NCI-H526 treated with DMSO at 0.1 percent for 48 hours (cell line): ENCODE measurements around the gene TDP1.

Source experiments
- DNase-seq: peaks from one replicate; lab custom pipeline; 2025; lab: John Stamatoyannopoulos, UW

TDP1 gene

DNA sequence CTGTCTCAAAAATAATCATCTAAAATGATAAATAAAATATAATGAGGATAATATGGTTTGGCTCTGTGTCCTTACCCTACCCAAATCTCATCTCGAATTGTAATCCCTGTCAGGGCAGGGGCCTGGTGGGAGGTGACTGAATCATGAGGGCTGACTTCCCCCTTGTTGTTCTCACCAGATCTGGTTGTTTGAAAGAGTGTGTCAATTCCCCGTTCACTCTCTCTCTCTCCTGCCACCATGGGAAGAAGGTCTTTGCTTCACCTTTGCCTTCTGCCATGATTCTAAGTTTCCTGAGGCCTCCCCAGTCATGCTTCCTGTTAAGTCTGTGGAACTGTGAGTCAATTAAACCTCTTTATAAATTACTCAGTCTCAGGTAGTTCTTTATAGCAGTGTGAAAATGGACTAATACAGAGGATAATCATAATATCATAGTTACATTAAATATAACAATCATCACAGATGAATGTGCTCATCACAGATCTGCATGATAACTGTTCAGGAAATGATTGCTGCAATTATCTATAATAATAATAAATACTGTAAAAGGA is 13.8 kb upstream of the TDP1 start:
- no peak for DNase-seq

DNA sequence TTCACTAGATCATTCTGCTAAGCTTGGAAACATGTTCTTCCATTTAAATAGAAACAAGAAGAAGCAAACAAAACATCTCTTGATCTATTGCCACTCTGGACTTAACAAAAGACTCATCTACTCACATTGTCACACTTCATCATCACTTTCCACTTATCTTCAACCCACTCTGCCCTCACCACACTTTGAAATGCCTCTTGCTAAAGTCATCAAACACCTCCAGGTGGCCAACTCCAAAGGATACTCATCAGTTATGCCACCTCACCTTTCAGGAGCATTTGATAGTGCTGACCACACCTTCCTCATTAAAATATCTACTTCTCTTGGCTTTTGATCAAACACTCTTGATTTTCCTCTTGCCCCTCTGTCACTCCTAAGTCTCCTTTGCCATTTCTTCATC is 8.4 kb upstream of the TDP1 start:
- DNase-seq = no peak

DNA sequence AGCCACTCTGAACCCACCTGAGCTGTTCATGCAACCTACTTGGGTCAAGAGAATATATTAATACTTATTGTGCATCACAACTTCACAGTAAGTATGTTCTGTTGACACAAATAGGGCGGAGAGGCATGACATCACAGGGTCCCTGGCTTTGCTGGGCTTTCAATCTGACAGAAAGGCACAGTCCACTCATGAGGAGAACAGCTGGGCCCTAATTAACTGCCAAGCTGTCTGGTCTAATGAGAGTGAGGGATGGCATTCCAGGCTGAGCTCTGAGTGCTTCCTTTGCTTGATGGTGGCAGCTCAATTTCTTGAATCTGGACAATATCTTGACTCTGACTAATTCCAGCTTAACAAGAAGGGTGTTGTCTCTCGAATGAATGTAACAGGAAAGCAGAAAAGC is 3.2 kb upstream of the TDP1 start:
- DNase-seq = no peak

DNA sequence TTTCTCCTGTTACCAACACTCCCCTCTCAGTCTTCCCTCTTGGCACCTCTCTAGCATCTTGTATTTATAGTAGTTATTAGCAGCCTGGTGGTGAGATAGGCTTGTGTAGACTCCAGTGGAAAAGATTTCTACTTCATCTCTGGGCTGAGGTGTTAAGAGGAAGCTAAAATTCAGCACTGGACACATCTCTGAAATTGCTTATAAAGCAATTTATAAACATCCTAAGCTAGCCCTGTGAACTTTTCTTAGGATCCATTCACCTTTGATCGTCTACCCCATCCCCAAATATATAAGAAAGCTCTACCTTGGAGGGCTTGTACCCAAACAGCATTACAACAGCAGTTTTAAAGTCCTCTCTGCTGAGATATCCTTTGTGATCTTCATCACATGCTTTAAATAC is 2.1 kb upstream of the TDP1 start:
- no peak for DNase-seq

DNA sequence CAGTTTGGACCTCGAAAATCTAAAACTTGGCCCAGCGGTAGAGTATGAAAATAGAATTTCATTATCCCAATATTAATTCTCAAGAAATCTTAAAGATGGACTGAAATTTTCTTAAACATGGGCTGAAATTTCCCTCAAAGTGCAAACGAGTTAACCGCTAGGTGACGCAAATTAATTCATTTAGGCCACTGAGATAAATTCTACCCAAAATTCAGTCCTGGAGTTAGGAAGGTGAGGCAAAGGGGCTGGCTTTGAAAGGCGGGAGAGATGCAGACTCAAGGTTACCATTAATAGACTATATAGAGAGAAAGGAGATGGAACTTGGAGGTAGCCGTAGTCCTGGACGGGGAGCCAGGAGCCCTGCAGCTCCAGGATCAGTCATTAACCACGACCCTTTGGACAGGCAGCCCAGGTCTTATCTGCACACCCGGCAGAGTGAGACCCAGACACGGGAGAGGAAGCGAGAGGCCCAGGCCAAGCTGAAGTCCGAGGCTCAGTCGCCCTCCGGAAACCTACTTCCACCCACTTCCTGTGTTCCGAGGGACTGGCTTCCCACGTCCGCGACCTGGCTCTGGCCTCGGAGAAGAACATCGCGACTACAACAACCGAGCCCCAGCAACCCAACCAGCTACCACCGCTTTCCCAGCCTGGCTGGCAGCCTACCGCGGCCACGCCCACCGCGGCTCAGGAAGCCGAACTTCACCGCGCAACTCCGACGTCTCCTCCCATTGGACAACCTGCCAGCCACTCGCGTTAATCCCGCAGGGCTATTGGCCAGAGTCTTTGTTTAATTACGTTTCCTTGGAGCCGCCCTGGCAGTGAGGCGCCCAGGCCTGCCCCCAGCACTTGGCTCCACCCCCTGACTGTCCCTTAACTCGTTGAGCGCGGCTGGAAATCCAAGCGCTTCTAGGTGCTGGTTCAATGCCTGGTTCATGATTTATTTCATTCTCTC is 1.4 kb upstream of the TDP1 start, which contains the start of gene EFCAB11:
Gene EFCAB11 (minus strand): TSS at position 661 of the 952 bp plus-strand sequence. CDS start 70 bp downstream, at position 591.
- peak; percentile 99 for DNase-seq

DNA sequence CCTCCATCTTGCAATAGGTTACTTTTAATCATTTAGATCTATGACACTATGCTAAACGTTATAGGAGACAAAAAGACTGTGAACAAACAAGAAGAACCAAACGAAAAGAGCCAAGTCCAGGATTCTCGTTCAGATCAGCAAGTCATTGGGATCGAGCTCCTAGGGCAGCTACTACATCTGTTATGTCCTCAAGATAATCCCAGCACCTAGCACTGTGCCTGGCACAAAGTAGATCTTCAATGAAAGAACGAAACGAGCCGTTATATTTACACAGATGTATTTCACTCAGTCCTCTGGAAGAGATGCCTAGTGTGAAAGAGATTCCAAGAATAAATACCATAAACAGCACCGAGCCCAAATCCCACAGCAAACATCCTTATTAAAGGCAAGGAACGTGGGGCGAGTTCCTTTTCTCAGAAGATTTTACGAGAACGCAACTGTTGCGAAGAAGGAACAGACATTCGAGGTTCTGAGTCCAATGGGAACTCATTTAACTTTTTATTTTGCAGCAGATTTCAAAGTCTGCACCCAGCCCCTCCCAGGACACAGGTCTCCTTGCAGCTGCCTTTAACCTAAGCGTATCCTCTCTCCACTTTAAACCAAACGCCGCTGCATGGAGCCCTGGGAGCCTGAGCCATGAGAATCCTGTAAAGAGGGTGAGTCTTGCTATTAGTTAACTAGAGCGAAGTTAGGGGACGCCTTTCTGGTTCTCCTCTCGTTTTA is 544 bp upstream of the TDP1 start:
- DNase-seq = no peak

DNA sequence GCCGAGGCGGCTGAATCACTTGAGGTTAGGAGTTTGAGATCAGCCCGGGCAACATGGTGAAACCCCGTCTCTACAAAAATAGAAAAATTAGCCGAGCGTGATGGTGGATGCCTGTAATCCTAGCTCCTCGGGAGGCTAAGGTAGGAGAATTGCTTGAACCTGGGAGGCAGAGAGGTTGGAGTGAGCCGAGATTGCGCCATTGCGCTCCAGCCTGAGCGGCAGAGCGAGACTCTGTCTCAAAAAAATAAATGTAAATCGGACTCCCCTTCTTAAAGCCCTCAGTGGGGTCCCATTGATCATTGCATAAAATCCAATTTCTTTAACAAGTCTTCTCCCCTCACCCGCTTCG is 908 bp downstream of the TDP1 start:
- DNase-seq = no peak

DNA sequence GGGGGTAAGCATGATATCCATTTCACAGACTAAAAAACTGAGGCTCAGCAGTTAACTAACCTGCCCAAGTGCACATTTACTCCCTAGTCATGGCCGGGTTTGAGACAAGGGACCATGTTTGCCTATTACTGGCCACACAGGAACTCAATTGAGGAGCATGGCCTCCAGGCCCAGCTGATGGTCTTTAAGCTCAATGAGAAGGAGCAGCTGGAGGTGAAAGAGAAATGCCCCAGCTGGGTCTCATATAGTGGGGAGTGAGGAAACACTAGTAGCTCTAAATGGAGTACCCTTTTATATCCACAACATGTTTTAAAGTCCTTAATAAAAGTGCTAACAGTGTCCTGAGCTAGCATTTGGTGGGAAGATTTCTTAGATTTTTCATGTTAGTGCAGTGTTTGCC is 1.6 kb downstream of the TDP1 start:
- no peak for DNase-seq

DNA sequence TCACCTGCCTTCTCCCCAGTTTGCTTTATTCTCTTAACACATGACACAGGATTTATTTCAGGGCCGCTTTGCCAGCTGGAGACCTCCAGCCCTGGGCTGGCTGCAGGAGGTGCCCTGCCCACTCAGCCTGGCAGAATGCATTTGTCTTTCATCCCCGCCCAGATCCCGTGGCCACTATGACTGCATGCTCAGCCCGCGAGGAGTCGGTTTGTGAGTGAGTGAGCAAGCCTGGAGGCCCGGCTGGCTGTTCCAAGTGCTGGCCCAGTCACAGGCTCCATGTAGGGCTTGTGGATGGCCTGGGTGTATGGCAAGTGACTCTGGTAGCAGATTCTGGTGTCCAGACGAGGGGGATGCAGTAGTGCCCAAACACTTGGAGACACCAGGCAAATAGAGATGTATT is 2.1 kb downstream of the TDP1 start:
- no peak for DNase-seq

DNA sequence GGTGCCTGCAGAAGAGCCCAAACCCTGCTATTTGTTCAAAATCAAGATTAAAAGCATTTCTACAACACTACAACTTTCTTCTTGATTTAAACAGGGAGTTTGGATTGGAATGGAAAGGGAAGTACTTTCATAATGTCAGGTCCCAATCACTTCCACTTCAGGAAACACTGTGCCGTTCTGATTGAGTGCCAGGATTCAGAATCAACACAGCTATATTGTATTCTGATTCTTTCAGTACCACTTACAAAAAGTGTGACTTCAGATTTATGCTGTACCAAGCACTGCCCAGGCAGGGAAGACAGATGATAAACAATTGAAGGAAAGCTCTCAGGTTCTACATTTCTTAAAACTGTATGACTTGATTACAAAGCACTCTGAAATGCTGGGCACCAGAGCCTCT is 3.2 kb downstream of the TDP1 start:
- DNase-seq = no peak

DNA sequence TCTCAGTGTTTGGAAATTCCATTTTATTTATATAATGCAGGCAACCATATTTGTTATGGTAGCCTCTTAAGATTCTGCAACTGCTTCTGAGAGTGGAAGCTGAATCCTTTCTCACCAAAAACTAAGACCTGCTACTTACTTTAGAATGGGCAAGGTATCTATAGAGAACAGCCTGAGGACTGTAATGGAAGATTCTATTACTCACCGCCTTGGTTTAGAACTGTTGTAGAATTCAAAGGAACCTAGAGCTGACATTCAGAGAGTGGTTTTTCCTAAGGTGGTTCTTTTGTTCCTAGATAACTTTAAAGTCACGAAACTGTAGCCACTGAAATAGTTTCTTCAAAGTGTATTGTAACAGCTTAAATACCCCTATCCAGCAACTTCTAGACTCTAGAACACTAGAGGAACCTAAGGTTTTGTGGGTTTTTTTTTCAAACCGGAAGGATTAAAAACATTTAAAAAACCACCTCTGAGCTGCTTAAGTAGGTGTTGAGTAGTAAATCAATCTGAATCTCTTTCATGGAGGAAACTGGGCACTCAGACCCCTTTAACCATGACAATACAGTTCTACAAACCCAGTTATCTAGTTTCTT is 4.2 kb downstream of the TDP1 start:
- DNase-seq = no peak

DNA sequence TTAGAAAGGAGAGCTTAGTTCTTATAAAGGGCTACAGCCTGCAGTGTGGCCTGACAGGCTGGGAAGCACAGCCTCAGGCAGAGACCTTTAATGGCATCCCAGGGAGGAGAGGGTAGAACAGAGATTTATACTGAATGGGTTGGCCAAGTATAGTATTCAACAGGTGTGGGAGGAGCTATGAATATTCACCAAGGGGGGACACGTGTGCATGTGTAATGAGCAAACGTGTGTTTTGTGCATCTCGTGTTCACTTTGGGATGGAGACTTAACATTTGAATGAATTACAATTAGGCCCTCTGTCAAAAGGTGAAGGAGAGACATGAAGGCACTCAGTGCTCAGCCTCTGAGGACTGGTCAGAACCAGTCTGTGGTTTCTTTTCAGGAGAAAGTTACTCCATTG is 5.2 kb downstream of the TDP1 start:
- DNase-seq = no peak

DNA sequence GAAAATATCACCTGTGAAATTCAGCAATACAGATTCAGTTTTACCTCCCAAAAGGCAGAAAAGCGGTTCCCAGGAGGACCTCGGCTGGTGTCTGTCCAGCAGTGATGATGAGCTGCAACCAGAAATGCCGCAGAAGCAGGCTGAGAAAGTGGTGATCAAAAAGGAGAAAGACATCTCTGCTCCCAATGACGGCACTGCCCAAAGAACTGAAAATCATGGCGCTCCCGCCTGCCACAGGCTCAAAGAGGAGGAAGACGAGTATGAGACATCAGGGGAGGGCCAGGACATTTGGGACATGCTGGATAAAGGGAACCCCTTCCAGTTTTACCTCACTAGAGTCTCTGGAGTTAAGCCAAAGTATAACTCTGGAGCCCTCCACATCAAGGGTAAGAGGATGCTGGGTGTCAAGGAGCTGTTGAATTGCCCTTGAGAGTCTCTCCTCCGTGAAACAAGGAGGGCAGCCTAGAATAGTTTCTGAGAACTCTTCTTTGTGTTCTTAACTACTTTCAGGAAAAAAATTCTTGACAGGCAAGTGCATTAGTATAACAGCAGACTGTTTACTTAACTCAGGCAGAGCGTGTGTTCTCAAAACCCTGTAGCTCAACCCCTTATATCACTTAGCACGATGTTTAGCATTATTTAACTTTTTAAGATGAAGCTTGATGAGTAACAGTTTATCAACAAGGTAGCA is 7.7 kb downstream of the TDP1 start:
- no peak for DNase-seq

DNA sequence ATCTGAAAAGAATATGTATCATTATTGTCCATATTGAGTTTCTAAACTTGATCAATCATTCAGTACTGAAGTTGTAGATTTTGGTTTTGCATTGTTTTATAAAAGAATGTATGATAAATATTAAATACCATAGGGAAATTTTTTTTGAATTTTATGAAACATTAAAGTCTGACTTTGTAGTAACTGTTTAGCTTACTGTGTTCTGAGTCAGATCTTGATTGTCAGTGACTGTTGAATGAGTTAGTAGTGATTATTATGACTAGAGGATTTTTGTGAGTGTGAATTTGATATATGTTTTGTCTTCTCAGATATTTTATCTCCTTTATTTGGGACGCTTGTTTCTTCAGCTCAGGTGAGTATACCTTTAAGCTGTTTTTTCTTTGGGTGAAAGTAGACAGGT is 10.1 kb downstream of the TDP1 start:
- DNase-seq = no peak

DNA sequence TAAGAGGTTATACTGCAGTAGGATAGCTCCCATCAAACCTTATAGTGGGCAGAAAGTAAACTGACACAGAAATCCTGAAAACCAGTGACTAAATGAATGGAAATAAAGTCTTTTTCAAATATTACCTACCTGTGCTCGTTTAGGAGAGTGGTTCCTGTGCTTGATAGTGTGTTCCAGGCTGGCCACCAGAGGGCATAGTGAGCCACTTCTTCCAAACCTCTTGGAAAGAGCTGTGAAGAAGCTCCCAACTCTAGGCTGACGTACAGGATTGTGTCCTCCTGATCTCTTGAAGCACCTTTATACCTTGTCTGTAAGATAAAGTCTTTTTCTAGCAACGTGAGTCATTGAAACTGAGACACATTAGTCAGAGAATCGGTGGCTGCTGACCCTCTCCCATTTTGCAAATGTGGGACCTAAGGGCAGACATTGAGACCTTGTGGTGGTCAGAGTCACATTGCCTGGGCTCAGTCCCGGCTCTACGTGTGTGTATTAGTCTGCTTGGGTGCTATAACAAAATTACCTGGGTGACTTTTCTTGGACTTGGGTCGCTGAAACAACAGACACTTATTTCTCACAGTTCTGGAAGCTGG is 17.6 kb downstream of the TDP1 start:
- peak; percentile 13 for DNase-seq

DNA sequence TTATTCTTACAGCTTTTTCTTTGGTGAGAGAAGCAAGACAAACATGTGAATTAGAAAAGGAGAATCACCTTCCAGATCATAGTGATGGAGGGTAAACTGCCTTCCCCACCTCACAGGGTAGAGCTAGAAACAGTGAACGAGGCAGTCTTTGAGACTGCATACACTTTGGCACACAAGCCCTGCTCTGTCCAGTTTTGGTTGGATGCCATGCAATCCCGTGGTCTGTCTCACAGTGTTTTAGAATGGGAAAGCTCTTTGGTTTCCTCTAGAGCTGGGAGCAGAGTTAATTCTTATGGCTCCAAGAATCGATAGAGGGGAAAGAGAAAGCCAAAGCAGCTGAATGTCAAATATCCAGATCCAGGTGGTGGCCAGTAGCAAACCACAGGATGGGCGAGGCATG is 21.9 kb downstream of the TDP1 start:
- DNase-seq = no peak

DNA sequence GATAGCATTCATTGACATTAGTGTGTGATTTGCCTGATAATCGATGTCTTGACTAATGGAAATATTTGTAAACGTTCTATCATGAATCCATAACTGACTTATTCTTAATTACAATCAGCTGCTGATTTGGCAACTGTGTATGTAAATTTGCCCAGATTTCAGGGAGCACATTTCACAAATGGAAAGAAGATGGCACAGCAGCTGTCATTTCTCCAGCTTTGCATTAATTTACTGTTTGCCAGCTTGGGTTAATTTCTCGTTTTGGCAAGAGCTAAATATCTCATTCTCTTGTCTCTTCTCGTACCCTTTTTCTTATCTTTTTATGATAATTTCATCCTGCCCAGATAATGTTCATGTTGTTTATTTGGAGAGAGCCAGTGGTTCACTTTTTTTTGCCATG is 22.9 kb downstream of the TDP1 start:
- no peak for DNase-seq

DNA sequence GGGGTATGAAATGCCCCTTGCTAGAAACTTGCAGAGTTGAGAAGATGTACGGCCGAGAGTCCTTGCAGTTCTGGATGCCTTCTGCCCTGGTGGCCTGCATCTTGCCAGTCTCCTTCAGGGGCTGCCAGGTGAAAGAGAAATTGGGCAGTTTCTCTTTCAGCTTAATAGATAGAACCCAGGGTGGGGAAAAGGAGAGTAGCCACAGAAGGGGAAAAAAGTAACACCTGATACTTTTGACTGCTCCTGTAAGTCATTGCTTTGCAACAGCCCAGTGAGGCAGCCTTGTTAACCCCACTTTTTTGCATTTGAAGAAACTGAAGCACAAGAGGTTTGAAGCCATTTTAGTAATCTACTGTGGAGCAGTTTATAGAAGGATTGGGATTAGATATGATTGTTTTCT is 27.6 kb downstream of the TDP1 start:
- DNase-seq = no peak

DNA sequence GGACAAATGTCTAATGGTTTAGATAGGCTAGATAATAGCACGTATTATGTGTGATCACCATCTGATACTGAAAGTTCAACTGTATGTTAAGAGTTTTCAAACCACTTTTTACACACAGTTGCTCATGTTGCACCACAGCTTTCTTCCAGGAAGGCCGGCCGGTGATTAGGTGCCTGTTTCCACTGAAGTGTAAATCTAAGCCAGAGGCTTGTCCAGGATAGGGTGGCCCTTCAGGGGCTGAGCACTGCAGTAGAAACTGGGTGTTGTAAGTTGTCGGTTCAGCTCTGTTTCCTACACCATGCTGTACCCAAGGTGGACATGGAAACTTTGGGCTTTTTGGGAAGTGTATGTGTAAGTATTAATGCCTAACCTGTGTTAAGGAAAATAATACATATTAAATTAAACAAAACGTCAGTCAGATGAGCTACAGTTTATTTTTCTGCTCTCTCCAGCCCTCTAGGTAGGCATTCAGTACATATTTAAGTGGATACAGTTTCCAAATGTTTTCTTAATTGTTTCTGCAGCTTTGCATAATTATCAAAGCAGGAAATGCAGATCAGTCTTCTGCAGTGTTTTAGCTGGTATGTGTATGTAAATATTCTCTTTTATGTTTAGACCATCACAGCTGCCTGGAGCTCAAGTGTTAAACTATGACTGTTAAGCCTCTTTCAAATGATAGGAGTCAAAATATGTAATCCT is 30.9 kb downstream of the TDP1 start:
- DNase-seq = peak; percentile 4

DNA sequence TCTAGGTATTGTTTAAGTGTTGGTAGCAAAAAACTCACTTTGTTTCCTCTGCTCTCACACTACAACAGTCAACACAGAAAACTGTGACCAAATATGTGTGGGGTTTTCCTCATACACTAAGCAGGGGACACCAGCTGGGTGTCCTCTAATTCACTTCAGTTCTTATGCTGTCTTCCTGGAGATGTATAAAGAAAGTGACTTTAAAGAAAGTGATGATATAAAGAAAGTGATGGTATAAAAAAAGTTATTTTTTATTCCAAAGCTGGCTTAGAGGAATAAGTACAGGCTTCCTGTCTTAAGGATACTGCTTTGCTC is 31.4 kb downstream of the TDP1 start:
- no peak for DNase-seq

DNA sequence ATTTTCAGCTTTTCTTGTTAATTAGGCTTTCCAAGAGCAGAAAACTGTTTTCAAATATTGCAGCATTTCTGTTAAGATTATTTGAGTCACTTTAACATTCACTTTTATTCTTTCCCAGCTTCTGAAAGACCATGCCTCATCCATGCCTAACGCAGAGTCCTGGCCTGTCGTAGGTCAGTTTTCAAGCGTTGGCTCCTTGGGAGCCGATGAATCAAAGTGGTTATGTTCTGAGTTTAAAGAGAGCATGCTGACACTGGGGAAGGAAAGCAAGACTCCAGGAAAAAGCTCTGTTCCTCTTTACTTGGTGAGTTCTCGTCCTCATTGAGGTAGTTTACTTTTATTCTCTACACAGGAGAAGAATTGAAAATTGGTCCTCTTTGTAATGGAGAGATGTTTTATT is 33.1 kb downstream of the TDP1 start:
- no peak for DNase-seq
